GM19239 (cell line): ENCODE results near the gene IQCE.
A peak's percentile ranks its signal among the peaks of the same experiment; 100 is the strongest.

Experiments used
- DNase-seq: peaks from one replicate; pipeline ENCODE4 v3.0.0; 2011; ENCODE audit warnings: low spot score; ENCODE audit not compliant: insufficient read length
- FAIRE-seq: peaks from 2 replicates; lab custom pipeline; 2011; peaks lifted over from hg19 to GRCh38; lab: Jason Lieb, UNC

The IQCE gene

GRCh38 chr7:2520761-2521290 is 38.0 kb upstream of the IQCE start:
- DNase-seq (no peak), FAIRE-seq (no peak)

GRCh38 chr7:2521341-2521745 is 37.4 kb upstream of the IQCE start:
- FAIRE-seq (no peak), DNase-seq (no peak)

GRCh38 chr7:2521952-2522591 is 36.7 kb upstream of the IQCE start:
- DNase-seq (no peak), FAIRE-seq (peak; percentile 75)

GRCh38 chr7:2522780-2523433 is 35.9 kb upstream of the IQCE start:
- FAIRE-seq (no peak), DNase-seq (no peak)

GRCh38 chr7:2523461-2523936 is 35.3 kb upstream of the IQCE start:
- no peak for DNase-seq
- FAIRE-seq = no peak

GRCh38 chr7:2523941-2524807 is 34.6 kb upstream of the IQCE start:
- DNase-seq (no peak), FAIRE-seq (no peak)

GRCh38 chr7:2524808-2525657 is 33.7 kb upstream of the IQCE start:
- DNase-seq = no peak
- no peak for FAIRE-seq

GRCh38 chr7:2525658-2526630 is 32.8 kb upstream of the IQCE start:
- no peak for DNase-seq
- FAIRE-seq = no peak

- FAIRE-seq (no peak), DNase-seq (no peak)
These were observed 31.9 kb upstream of the IQCE start for GRCh38 chr7:2526659-2527504.

GRCh38 chr7:2527505-2528467 is 31.0 kb upstream of the IQCE start:
- no peak for DNase-seq
- FAIRE-seq = no peak

- peak; percentile 4 for FAIRE-seq
- no peak for DNase-seq
These were observed 30.2 kb upstream of the IQCE start for GRCh38 chr7:2528481-2529095.

GRCh38 chr7:2529161-2530070 is 29.4 kb upstream of the IQCE start:
- no peak for DNase-seq
- FAIRE-seq = peak; percentile 49

- no peak for FAIRE-seq
- DNase-seq = peak; percentile 77
These were observed 28.4 kb upstream of the IQCE start for GRCh38 chr7:2530071-2530987.
